Left ventricle myocardium inferior (tissue), 1 donor: ENCODE measurements around the gene TTLL5. TPM values are rescaled to one million over a fixed set of nuclear protein-coding genes. Genes with fewer than 3 reads are reported as not detected.

ENCODE experiments used
- DNase-seq: peaks from one replicate; pipeline ENCODE4 v3.0.0-alpha.2; 2020
- H3K27ac ChIP-seq: fragments of 200-600 bp; replicated peaks from 2 replicates; pipeline ENCODE4 v1.8.0; 2021
- H3K27me3 ChIP-seq: fragments of 200-600 bp; 2 replicates; pipeline ENCODE4 v1.8.0; 2021; ENCODE audit warnings: low read depth
- H3K36me3 ChIP-seq: fragments of 200-600 bp; 2 replicates; pipeline ENCODE4 v1.8.0; 2021
- H3K4me1 ChIP-seq: fragments of 200-600 bp; 2 replicates; pipeline ENCODE4 v1.8.0; 2021
- H3K4me3 ChIP-seq: fragments of 200-600 bp; 2 replicates; pipeline ENCODE4 v1.8.0; 2021; ENCODE audit warnings: mild to moderate bottlenecking, moderate library complexity
- H3K9me3 ChIP-seq: fragments of 200-600 bp; replicated peaks from 2 replicates; pipeline ENCODE4 v1.8.0; 2021
- CTCF ChIP-seq: fragments of 200-600 bp; IDR thresholded peaks from 2 replicates; pipeline ENCODE4 v1.8.0; 2021; ENCODE audit warnings: antibody characterized with exemption, mild to moderate bottlenecking, borderline replicate concordance
- intact Hi-C: fragments of 100-400 bp; cut with micrococcal nuclease; formaldehyde crosslinking; loops from one replicate; pipeline ENCODE4 v1.11.0; 2022
- total RNA-seq: library from RNA; stranded (reverse); fragmentation: NEBNext Ultra II Directional; extraction: Animal tissue kit (Norgen Biotek cat#: 25700); gene quantifications from one replicate; pipeline ENCODE4 v1.2.1, GENCODE V29; 2021
- donor health status: DM: no; HTN: yes; CAD: no; lungs with severe emphysema.

TTLL5 gene
- total RNA-seq, 1 donor from 2014 or later, result 16.3 TPM

GRCh38 chr14:75906228-75906627 lies 245.2 kb downstream of the TTLL5 start:
- Histone ChIP-seq H3K27me3 (no peaks in the 10 kb centered on the region), H3K4me1 (peaks cover 15% of the 10 kb centered on the region), H3K27ac (peak overlapping the region; percentile 21), H3K9me3 (no peaks in the 10 kb centered on the region), H3K36me3 (no peaks in the 10 kb centered on the region), H3K4me3 (no peak overlapping the region)
- no peak for DNase-seq
- intact Hi-C loops, result loop anchor here (5.0 kb wide), 1 partner anchor 76 kb away; the partner anchor contains the start of gene TGFB3
- TF ChIP-seq CTCF, result no peak

- Histone ChIP-seq H3K27ac (peak overlapping the region; percentile 21), H3K9me3 (no peaks in the 10 kb centered on the region), H3K4me1 (peaks cover 16% of the 10 kb centered on the region), H3K27me3 (no peaks in the 10 kb centered on the region), H3K36me3 (no peaks in the 10 kb centered on the region), H3K4me3 (no peak overlapping the region)
- intact Hi-C loops, result loop anchor here (5.0 kb wide), 1 partner anchor 76 kb away; the partner anchor contains the start of gene TGFB3
- TF ChIP-seq CTCF, result peak; percentile 94
- no peak for DNase-seq
Observed at GRCh38 chr14:75906680-75907280, 245.7 kb downstream of the TTLL5 start.

- no peak overlapping the region for H3K4me3 ChIP-seq
- H3K4me1 ChIP-seq, result peaks cover 20% of the 10 kb centered on the region
- intact Hi-C loops, result loop anchor here (5.0 kb wide), 1 partner anchor 74 kb away; the partner anchor contains the start of gene TGFB3
- DNase-seq, result no peak
- no peaks in the 10 kb centered on the region for H3K9me3 ChIP-seq
- no peak overlapping the region for H3K27ac ChIP-seq
- H3K36me3 ChIP-seq, result no peaks in the 10 kb centered on the region
- H3K27me3 ChIP-seq, result no peaks in the 10 kb centered on the region
- no peak for TF ChIP-seq CTCF
Observed at GRCh38 chr14:75907756-75908359, 246.8 kb downstream of the TTLL5 start.

GRCh38 chr14:75909630-75910029 lies 248.6 kb downstream of the TTLL5 start:
- intact Hi-C loops, result loop anchor here (5.0 kb wide), 1 partner anchor 73 kb away; the partner anchor contains the start of gene TGFB3
- no peak for DNase-seq
- H3K27me3 ChIP-seq, result no peaks in the 10 kb centered on the region
- no peaks in the 10 kb centered on the region for H3K9me3 ChIP-seq
- H3K36me3 ChIP-seq, result no peaks in the 10 kb centered on the region
- no peak overlapping the region for H3K27ac ChIP-seq
- no peak for TF ChIP-seq CTCF
- peaks cover 20% of the 10 kb centered on the region for H3K4me1 ChIP-seq
- no peak overlapping the region for H3K4me3 ChIP-seq

- no peaks in the 10 kb centered on the region for H3K36me3 ChIP-seq
- peaks cover 16% of the 10 kb centered on the region for H3K4me1 ChIP-seq
- H3K9me3 ChIP-seq, result no peaks in the 10 kb centered on the region
- H3K4me3 ChIP-seq, result no peak overlapping the region
- intact Hi-C loops, result no loop called here
- no peaks in the 10 kb centered on the region for H3K27me3 ChIP-seq
- H3K27ac ChIP-seq, result no peak overlapping the region
- TF ChIP-seq CTCF, result no peak
- no peak for DNase-seq
Observed at GRCh38 chr14:75910048-75910447, 249.0 kb downstream of the TTLL5 start.
